GM19193 (cell line): ENCODE results near the gene KIZ.

ENCODE experiments used
- POLR2A ChIP-seq: IDR thresholded peaks from 4 replicates; pipeline ENCODE4 v1.6.1; 2011; ENCODE audit not compliant: insufficient read depth, insufficient read length; ENCODE audit errors: extremely low read depth

KIZ gene

GRCh38 chr20:21174516-21175239, 48.8 kb downstream of the KIZ start:
- TF ChIP-seq POLR2A: no peak

GRCh38 chr20:21175433-21175832, 49.6 kb downstream of the KIZ start:
- no peak for TF ChIP-seq POLR2A

DNA sequence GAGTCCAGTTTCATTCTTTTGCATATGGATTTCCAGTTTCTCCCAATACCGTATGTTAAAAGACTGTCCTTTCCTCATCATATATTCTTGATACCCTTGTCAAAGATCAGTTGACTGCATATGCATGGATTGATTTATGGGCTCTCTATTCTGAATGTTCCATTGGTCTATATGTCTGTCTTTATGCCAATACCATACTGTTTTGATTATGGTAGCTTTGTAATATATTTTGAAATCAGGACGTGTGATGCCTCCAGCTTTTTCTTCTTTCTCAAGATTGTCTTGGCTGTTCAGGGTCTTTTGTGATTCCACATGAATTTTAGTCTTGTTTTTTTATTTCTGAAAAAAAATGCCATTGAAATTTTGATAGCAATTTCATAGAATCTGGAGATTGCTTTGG, 51.9 kb downstream of the KIZ start:
- TF ChIP-seq POLR2A: no peak

GRCh38 chr20:21179757-21180156, 53.9 kb downstream of the KIZ start:
- TF ChIP-seq POLR2A: no peak

DNA sequence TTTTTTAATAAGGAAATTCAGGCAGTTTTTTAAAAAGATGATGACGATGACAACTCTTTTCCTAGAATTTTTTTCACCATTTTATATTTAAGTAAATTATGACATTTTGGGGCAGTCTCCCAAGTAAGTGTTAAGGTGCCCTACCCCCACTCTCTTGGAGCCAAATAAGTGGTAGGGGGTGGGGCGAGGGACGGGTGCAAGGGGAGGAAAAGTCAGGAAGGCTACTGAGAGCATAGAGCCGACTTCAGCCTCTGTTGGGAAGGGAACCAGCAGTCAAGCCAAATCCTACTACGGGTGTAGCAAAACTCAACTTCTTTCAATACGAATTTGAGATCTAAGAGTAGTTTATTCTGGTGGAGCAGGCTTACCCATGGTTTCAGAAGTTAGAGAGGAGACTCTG, 54.4 kb downstream of the KIZ start:
- no peak for TF ChIP-seq POLR2A

DNA sequence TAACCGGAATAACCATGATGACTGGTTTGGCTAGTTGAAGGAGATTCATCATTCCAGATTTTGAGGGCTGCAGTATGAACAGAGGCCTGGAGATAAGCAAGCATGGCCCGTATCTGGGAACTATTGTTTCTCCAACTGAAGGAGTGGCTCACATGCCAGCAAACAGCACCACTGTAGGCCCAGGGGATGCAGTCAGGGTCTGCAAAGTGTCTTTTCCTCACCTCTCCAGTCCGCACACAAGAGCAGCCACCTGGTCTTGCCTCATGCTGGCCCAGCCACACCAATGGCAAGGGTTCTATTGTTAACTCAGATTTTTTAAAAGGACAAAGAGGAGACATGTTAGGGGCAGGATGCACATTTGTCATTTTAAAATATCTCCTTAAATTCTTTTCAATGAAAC, 55.1 kb downstream of the KIZ start:
- TF ChIP-seq POLR2A: no peak

- TF ChIP-seq POLR2A: no peak
Observed at GRCh38 chr20:21182832-21183563, 57.1 kb downstream of the KIZ start.

DNA sequence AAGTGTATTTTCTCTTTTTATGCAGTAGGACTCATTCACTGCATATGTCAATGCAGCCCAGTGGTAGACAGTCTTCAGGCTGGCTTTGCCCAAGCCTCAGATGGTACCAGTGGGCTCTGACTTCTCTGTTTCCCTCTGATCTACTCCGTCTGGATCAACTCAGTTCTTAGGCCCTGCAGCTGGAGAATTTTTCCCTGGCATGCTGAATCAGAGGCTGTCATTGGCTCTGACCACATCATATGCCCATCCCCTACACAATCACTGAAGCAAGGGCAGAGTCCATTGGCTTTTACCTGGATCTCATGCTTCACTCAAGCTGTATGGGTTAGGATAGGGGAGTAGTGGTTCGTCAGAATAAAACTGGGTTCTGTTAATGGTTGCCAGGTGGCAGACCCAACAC, 57.8 kb downstream of the KIZ start:
- no peak for TF ChIP-seq POLR2A

DNA sequence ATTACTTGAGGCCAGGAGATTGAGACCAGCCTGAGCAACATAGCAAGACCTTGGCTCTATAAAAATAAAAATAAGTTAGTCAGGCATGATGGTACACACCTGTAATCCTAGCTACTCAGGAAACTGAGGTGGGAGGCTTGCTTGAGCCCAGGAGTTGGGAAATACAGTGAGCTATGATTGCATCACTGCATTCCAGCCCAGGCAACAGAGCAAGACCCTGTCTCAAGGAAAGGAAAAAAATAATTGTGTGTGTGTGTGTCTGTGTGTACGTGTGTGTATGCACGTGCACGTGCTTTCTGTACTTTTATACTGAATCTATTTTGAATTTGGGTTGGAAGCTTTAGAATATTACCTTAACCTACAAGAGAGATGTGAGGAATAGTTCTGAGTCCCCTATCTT, 58.9 kb downstream of the KIZ start:
- TF ChIP-seq POLR2A: no peak

- no peak for TF ChIP-seq POLR2A
Observed at GRCh38 chr20:21185849-21186248, 60.0 kb downstream of the KIZ start.

DNA sequence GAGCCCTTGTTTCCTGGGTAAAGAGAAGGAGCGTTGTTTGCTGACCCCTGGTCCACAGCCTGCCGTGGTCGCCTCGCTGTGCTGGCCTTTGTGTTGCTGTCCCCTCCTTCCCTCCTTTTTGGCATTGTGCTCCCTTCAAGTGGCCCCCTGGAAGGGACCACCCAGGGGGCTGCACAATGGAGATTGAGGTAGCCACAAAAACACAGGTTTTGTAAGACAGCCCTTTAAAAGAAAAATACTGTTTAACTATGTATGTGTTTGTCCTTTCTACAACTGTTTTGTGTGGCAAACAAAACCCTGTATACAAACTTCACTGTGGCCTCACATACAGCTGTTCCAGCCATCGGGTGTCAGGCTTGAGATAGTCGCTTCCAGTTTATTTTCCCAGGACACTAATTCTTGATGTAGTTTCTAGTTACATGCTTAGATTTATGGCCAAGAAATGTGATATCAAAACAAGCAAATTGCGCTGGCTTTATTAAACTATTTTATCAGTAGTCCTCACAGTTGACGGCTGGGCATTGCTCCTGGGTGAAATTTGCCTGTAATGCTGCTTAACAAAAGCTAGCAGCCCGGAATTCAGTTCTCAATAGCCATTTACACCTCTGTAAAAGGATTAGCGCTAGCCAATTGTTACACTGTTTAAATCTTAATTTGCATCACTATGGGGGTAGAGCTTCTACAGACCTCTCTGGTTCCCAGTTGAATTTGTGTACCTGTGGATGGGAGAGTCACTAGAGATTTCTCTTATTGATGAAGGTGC, 64.1 kb downstream of the KIZ start:
- TF ChIP-seq POLR2A: no peak

- no peak for TF ChIP-seq POLR2A
Observed at GRCh38 chr20:21190869-21191268, 65.0 kb downstream of the KIZ start.

- TF ChIP-seq POLR2A: no peak
Observed at GRCh38 chr20:21191839-21192238, 66.0 kb downstream of the KIZ start.

GRCh38 chr20:21202259-21202658, 76.4 kb downstream of the KIZ start:
- no peak for TF ChIP-seq POLR2A

- TF ChIP-seq POLR2A: no peak
Observed at GRCh38 chr20:21203088-21203656, 77.3 kb downstream of the KIZ start.
